Psoas muscle (tissue), 8 donors: ENCODE data around the gene RDX. TPM values are rescaled to one million over a fixed set of nuclear protein-coding genes. Genes with fewer than 3 reads are reported as not detected.

ENCODE experiments used
- ATAC-seq, 4 donors: fragments of 200-7000 bp; cut with Tn5 transposase; one replicate each; pipeline ENCODE4 v1.9.1; 2020; ENCODE audit warnings: moderate library complexity in 3 of 4, mild to moderate bottlenecking in 2 of 4
- DNase-seq, 2 donors: peaks; one replicate each; pipeline ENCODE4 v3.0.0-alpha.2; 2020
- H3K27ac ChIP-seq: fragments of 200-600 bp; one replicate; pipeline ENCODE4 v1.8.0; 2022
- H3K27me3 ChIP-seq, 3 donors: fragments of 200-600 bp in 1 of 3; one replicate each; pipeline versions ENCODE4 v1.6.1 to v1.8.0; 2013 to 2022; ENCODE audit warnings: low read length in 2 of 3, mild to moderate bottlenecking in 2 of 3, moderate library complexity in 1 of 3; ENCODE audit not compliant: insufficient read depth in 3 of 3
- H3K36me3 ChIP-seq, 2 donors: fragments of 200-600 bp in 1 of 2; one replicate each; pipeline versions ENCODE4 v1.6.1 to v1.8.0; 2013 to 2022; ENCODE audit warnings: low read depth in 1 of 2, mild to moderate bottlenecking in 1 of 2, moderate library complexity in 1 of 2; ENCODE audit not compliant: insufficient read depth in 1 of 2
- H3K4me1 ChIP-seq: fragments of 200-600 bp; one replicate; pipeline ENCODE4 v1.8.0; 2022
- H3K4me3 ChIP-seq: fragments of 200-600 bp; one replicate; pipeline ENCODE4 v1.8.0; 2022; ENCODE audit warnings: mild to moderate bottlenecking
- H3K9me3 ChIP-seq: fragments of 200-600 bp; one replicate; pipeline ENCODE4 v1.8.0; 2022
- WGBS, 3 donors: extraction: QIAGEN DNeasy Blood & Tissue Kit; methylation state at CpG; one replicate each; pipeline versions ENCODE4 v1.1.6 to v1.1.7; 2013; 5-methylcytosine and 5-hydroxymethylcytosine counted together
- intact Hi-C, 2 donors: fragments of 100-400 bp; cut with DNase I; formaldehyde crosslinking; loops; one replicate each; pipeline versions ENCODE4 v1.11.0 to v1.14.2; 2022
- polyA plus RNA-seq, 3 donors: library from polyadenylated mRNA; stranded (reverse); fragments of 200-250 nt; gene quantifications; one replicate each; pipeline ENCODE4 v1.2.3, GENCODE V29; 2013
- total RNA-seq, 4 donors: library from RNA; stranded (reverse); fragmentation: NEBNext Ultra II Directional in 2 of 4; extraction: Animal tissue kit (Norgen Biotek cat#: 25700) in 2 of 4; gene quantifications; one replicate each; pipeline versions ENCODE4 v1.2.1 to v1.2.4, GENCODE V29; 2021 to 2023
- TF ChIP-seq, protein P1 (sequence below): fragments of 200-600 bp; IDR thresholded peaks from one replicate; pipeline ENCODE4 v1.8.0; 2022; ENCODE audit warnings: antibody characterized with exemption
- donor health status: healthy with polysubstance abuse.
- donor health status: DM: no; HTN: no; CAD: no; lungs with moderate emphysema.
- donor health status: Bipolar disorder and iron deficiency.
- donor health status: healthy.
- donor health status: DM: yes; HTN: yes; CAD: no.
- donor health status: DM: no; HTN: no; CAD: no.
- donor health status: DM: no; HTN: no; CAD: no.
- donor health status: DM: yes; HTN: yes; CAD: no.

Gene RDX
- total and polyA plus RNA-seq, 7 donors: 27.8 to 206 (median 115) TPM

DNA sequence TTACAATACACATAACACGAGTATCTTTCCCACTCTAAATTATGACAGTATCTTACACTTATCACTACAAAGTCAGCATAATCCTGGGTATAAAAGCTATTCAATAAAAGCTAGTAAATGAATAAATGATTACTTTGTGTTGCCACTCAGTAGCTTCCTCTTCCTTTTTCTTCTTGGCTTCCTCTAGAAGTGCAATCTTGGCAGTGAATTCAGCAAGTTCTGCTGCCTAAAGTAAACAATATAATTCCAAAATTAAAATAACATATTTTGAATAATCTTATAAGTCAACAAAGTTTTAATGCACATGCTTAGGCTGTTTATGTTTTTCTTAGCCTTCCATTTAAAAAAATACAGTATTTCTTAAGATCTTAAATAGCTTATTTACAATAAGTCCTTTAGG, 60.4 kb downstream of the RDX start:
- H3K4me1 ChIP-seq: no peaks in the 10 kb centered on the region
- no peaks in the 10 kb centered on the region for H3K9me3 ChIP-seq
- H3K27me3 ChIP-seq: no peaks in the 10 kb centered on the region
- no peak overlapping the region for H3K27ac ChIP-seq
- H3K4me3 ChIP-seq: no peak overlapping the region
- WGBS, 3 donors: 82 to 91% (median 90%) methylated on average over 1 of the region's 1 CpG
- TF ChIP-seq, protein P1, sequence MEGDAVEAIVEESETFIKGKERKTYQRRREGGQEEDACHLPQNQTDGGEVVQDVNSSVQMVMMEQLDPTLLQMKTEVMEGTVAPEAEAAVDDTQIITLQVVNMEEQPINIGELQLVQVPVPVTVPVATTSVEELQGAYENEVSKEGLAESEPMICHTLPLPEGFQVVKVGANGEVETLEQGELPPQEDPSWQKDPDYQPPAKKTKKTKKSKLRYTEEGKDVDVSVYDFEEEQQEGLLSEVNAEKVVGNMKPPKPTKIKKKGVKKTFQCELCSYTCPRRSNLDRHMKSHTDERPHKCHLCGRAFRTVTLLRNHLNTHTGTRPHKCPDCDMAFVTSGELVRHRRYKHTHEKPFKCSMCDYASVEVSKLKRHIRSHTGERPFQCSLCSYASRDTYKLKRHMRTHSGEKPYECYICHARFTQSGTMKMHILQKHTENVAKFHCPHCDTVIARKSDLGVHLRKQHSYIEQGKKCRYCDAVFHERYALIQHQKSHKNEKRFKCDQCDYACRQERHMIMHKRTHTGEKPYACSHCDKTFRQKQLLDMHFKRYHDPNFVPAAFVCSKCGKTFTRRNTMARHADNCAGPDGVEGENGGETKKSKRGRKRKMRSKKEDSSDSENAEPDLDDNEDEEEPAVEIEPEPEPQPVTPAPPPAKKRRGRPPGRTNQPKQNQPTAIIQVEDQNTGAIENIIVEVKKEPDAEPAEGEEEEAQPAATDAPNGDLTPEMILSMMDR: no peak
- ATAC-seq (no peak), DNase-seq (no peak)
- intact Hi-C loops: no loop called here
- peaks cover 5 to 75% of the 10 kb centered on the region in 2 donors for H3K36me3 ChIP-seq

DNA sequence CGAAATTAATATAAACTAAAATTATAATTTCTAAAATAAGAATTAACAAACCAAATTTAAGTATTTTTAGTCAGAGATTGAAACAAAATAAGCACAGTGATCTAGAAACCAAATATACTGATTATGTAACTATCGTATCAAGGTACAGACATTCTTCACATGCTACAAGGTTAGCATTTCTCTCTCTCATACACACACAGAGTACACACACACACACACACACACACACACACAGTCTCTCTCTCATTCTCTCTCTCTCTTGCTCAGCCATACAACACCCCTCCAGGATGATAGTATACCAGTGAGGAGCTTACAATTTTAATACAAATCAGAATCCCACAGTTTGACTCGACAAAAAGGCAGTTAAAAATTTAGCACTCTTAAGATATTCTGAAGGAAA, 66.0 kb downstream of the RDX start:
- Histone ChIP-seq H3K4me1 (no peaks in the 10 kb centered on the region), H3K4me3 (no peak overlapping the region), H3K36me3 (peaks cover 2 to 74% of the 10 kb centered on the region in 2 donors), H3K27ac (no peak overlapping the region), H3K9me3 (no peaks in the 10 kb centered on the region), H3K27me3 (no peaks in the 10 kb centered on the region)
- DNase-seq (no peak), ATAC-seq (no peak)
- TF ChIP-seq, protein P1: no peak
- intact Hi-C loops: no loop called here
- WGBS, 3 donors: 62 to 77% (median 66%) methylated on average over 3 of the region's 3 CpGs

GRCh38 chr11:110219006-110219785, 77.2 kb downstream of the RDX start:
- H3K4me1 ChIP-seq: no peaks in the 10 kb centered on the region
- intact Hi-C loops: no loop called here
- TF ChIP-seq, protein P1: no peak

GRCh38 chr11:110217936-110218335, 78.5 kb downstream of the RDX start:
- Histone ChIP-seq H3K27ac (no peak overlapping the region), H3K4me1 (no peaks in the 10 kb centered on the region), H3K36me3 (peaks cover 0 to 2% of the 10 kb centered on the region in 2 donors), H3K27me3 (no peaks in the 10 kb centered on the region), H3K4me3 (no peak overlapping the region), H3K9me3 (no peaks in the 10 kb centered on the region)
- DNase-seq (no peak), ATAC-seq (no peak)
- TF ChIP-seq, protein P1: no peak
- intact Hi-C loops: no loop called here
- WGBS, 3 donors: 57 to 61% (median 59%) methylated on average over 3 of the region's 3 CpGs

More at GRCh38 chr11:110219006-110219785, 77.2 kb downstream of the RDX start:
- H3K9me3 ChIP-seq: no peaks in the 10 kb centered on the region
- peaks cover 0 to 2% of the 10 kb centered on the region in 2 donors for H3K36me3 ChIP-seq
- no peak overlapping the region for H3K27ac ChIP-seq
- WGBS, 3 donors: 92 to 96% (median 96%) methylated on average over 4 of the region's 4 CpGs
- no peaks in the 10 kb centered on the region for H3K27me3 ChIP-seq
- no peak overlapping the region for H3K4me3 ChIP-seq
- ATAC-seq (no peak), DNase-seq (no peak)
